CD4-positive, CD25-positive, alpha-beta regulatory T cell (primary cell): Measurements from ENCODE around the gene CYB561. TPM values are rescaled to one million over a fixed set of nuclear protein-coding genes. Genes with fewer than 3 reads are reported as not detected.

Experiments
- ATAC-seq, 2 donors: fragments of 150-1000 bp; cut with Tn5 transposase; one replicate each; pipeline ENCODE4 v1.10.0; 2021; ENCODE audit warnings: low read depth in 2 of 2, moderate number of reproducible peaks in 2 of 2, moderate library complexity in 1 of 2
- DNase-seq, 3 donors: peaks; one replicate each; pipeline versions ENCODE4 v3.0.0 to v3.0.0-alpha.2; 2012 to 2022; ENCODE audit warnings: mixed read lengths in 1 of 3
- H3K27ac ChIP-seq: one replicate; pipeline ENCODE4 v1.7.0; 2013; ENCODE audit warnings: mild to moderate bottlenecking, low read length; ENCODE audit not compliant: insufficient read depth, poor library complexity, severe bottlenecking
- H3K27me3 ChIP-seq: one replicate; pipeline ENCODE4 v1.7.0; 2013; ENCODE audit warnings: low read length; ENCODE audit not compliant: control insufficient read depth, insufficient read depth
- H3K36me3 ChIP-seq: one replicate; pipeline ENCODE4 v1.7.0; 2013; ENCODE audit warnings: mild to moderate bottlenecking, low read length, moderate library complexity; ENCODE audit not compliant: control insufficient read depth, insufficient read depth
- H3K4me1 ChIP-seq: 2 replicates; pipeline ENCODE4 v1.7.0; 2013; ENCODE audit warnings: mild to moderate bottlenecking, low read length; ENCODE audit not compliant: insufficient read depth, control insufficient read depth, poor library complexity, severe bottlenecking
- H3K4me3 ChIP-seq: one replicate; pipeline ENCODE4 v1.7.0; 2013; ENCODE audit warnings: low read depth, mild to moderate bottlenecking, low read length, moderate library complexity
- H3K9me3 ChIP-seq, 2 experiments: 1 replicate in 1 of 2; 2 replicates in 1 of 2; pipeline ENCODE4 v1.7.0; 2013; ENCODE audit warnings: low read length in 2 of 2, mild to moderate bottlenecking in 1 of 2, moderate library complexity in 1 of 2; ENCODE audit not compliant: control insufficient read depth in 2 of 2
- H3K27ac Mint-ChIP-seq, 3 donors: one replicate each; pipeline ENCODE4 v1.8.0; 2020 to 2022; ENCODE audit warnings: mild to moderate bottlenecking in 3 of 3, mixed read lengths in 3 of 3, moderate library complexity in 2 of 3
- H3K27me3 Mint-ChIP-seq: one replicate; pipeline ENCODE4 v1.8.0; 2022; ENCODE audit warnings: mild to moderate bottlenecking, mixed read lengths
- H3K36me3 Mint-ChIP-seq: one replicate; pipeline ENCODE4 v1.8.0; 2020; ENCODE audit warnings: mixed read lengths
- H3K4me1 Mint-ChIP-seq, 4 donors: one replicate each; pipeline ENCODE4 v1.8.0; 2020 to 2022; ENCODE audit warnings: mixed read lengths in 4 of 4, mild to moderate bottlenecking in 1 of 4
- H3K4me3 Mint-ChIP-seq, 4 donors: one replicate each; pipeline ENCODE4 v1.8.0; 2020 to 2022; ENCODE audit warnings: mild to moderate bottlenecking in 4 of 4, mixed read lengths in 4 of 4, moderate library complexity in 3 of 4
- H3K9me3 Mint-ChIP-seq, 7 donors: one replicate each; pipeline ENCODE4 v1.8.0; 2020 to 2022; ENCODE audit warnings: mixed read lengths in 7 of 7, mild to moderate bottlenecking in 3 of 7, moderate library complexity in 2 of 7
- polyA plus RNA-seq, 4 donors: library from polyadenylated mRNA; unstranded; fragments of 300-500 nt; fragmentation: Illumina TruSeq; gene quantifications; one replicate each; pipeline ENCODE4 v1.2.3, GENCODE V29; 2021
- total RNA-seq: library from RNA; stranded (reverse); gene quantifications from one replicate; pipeline ENCODE4 v1.2.3, GENCODE V29; 2022

CYB561 gene
- total and polyA plus RNA-seq, 5 donors from 2014 or later = 0.28 to 6.1 (median 0.97) TPM

- no peaks in the 10 kb centered on the region for H3K9me3 Mint-ChIP-seq
These were observed 50.9 kb downstream of the CYB561 start for GRCh38 chr17:63395075-63395805.

GRCh38 chr17:63390090-63390489, 56.0 kb downstream of the CYB561 start:
- no peak for ATAC-seq
- no peaks in the 10 kb centered on the region for H3K9me3 Mint-ChIP-seq
- H3K27me3 Mint-ChIP-seq = peaks cover 6% of the 10 kb centered on the region
- peaks cover 0 to 4% (median 0%) of the 10 kb centered on the region in 4 donors for H3K4me1 Mint-ChIP-seq
- peaks cover 2% of the 10 kb centered on the region for H3K36me3 ChIP-seq
- no peaks in the 10 kb centered on the region for H3K27me3 ChIP-seq
- peaks cover 25% of the 10 kb centered on the region for H3K36me3 Mint-ChIP-seq
- no peaks in the 10 kb centered on the region for H3K4me1 ChIP-seq
- no peak overlapping the region for H3K27ac ChIP-seq
- no peak overlapping the region for H3K4me3 Mint-ChIP-seq
- DNase-seq = no peak
- H3K9me3 ChIP-seq = no peaks in the 10 kb centered on the region
- no peak overlapping the region for H3K4me3 ChIP-seq
- H3K27ac Mint-ChIP-seq = no peak overlapping the region

More at GRCh38 chr17:63395075-63395805, 50.9 kb downstream of the CYB561 start:
- Histone ChIP-seq H3K4me1 (no peaks in the 10 kb centered on the region), H3K9me3 (no peaks in the 10 kb centered on the region), H3K36me3 (no peaks in the 10 kb centered on the region), H3K4me3 (no peak overlapping the region), H3K27me3 (no peaks in the 10 kb centered on the region), H3K27ac (no peak overlapping the region)
- H3K4me1 Mint-ChIP-seq = peaks cover 0 to 4% (median 0%) of the 10 kb centered on the region in 4 donors
- no peak for DNase-seq
- ATAC-seq = no peak
- no peak overlapping the region for H3K4me3 Mint-ChIP-seq
- peaks cover 24% of the 10 kb centered on the region for H3K36me3 Mint-ChIP-seq
- H3K27ac Mint-ChIP-seq = no peak overlapping the region
- H3K27me3 Mint-ChIP-seq = peaks cover 6% of the 10 kb centered on the region

- ATAC-seq (no peak), DNase-seq (no peak)
- Histone ChIP-seq H3K9me3 (no peaks in the 10 kb centered on the region), H3K27ac (no peak overlapping the region), H3K27me3 (no peaks in the 10 kb centered on the region), H3K4me3 (no peak overlapping the region), H3K36me3 (peaks cover 2% of the 10 kb centered on the region), H3K4me1 (no peaks in the 10 kb centered on the region)
- H3K36me3 Mint-ChIP-seq = peaks cover 20% of the 10 kb centered on the region
- peaks cover 6% of the 10 kb centered on the region for H3K27me3 Mint-ChIP-seq
- H3K9me3 Mint-ChIP-seq = no peaks in the 10 kb centered on the region
- no peak overlapping the region for H3K4me3 Mint-ChIP-seq
- no peak overlapping the region for H3K27ac Mint-ChIP-seq
- H3K4me1 Mint-ChIP-seq = peaks cover 0 to 4% (median 0%) of the 10 kb centered on the region in 4 donors
These were observed 58.3 kb downstream of the CYB561 start for GRCh38 chr17:63387656-63388340.

DNA sequence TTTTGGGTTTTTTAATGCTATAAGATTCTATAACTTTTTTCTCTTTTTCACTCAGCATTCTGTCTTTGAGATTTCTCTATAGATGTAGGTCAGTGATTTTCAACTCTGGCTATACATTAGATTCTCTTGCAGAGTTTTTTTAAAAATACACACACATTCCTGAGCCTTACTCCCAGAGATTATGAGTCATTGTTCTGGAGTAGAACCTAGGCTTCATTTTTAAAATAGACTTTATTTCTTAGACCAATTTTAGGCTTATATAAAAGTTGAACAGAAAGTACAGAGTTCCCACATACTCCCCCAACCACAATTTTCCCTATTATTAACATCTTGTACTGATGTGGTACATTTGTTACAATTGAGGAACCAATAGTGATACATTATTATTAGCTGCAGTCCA, 63.3 kb downstream of the CYB561 start:
- DNase-seq = no peak
- Mint-ChIP-seq H3K9me3 (peaks cover 0 to 4% (median 0%) of the 10 kb centered on the region in 7 donors), H3K27me3 (no peaks in the 10 kb centered on the region), H3K27ac (no peak overlapping the region), H3K36me3 (peaks cover 8% of the 10 kb centered on the region), H3K4me1 (peaks cover 0 to 5% (median 1%) of the 10 kb centered on the region in 4 donors), H3K4me3 (no peak overlapping the region)
- Histone ChIP-seq H3K36me3 (no peaks in the 10 kb centered on the region), H3K4me3 (no peak overlapping the region), H3K4me1 (no peaks in the 10 kb centered on the region), H3K27me3 (no peaks in the 10 kb centered on the region), H3K27ac (no peak overlapping the region), H3K9me3 (no peaks in the 10 kb centered on the region)
- no peak for ATAC-seq

Other genes with a start within 250 kb of the CYB561 start
- 4.2 TPM for gene ACE, start 30.8 kb upstream of the CYB561 start, total RNA-seq
- gene ACE, start 30.8 kb upstream of the CYB561 start, polyA plus RNA-seq = under 1 TPM in 1 of 4 donors, not detected in 3; 0.15 TPM
- not detected for gene KCNH6, start 77.1 kb upstream of the CYB561 start, total RNA-seq
- not detected for gene KCNH6, start 77.1 kb upstream of the CYB561 start, polyA plus RNA-seq
- gene DCAF7, start 104.2 kb upstream of the CYB561 start, total RNA-seq = 41.0 TPM
- gene DCAF7, start 104.2 kb upstream of the CYB561 start, polyA plus RNA-seq = 10 to 100 TPM; 67.7 to 89.4 (median 68.6) TPM
- 9.3 TPM for gene TACO1, start 154.6 kb upstream of the CYB561 start, total RNA-seq
- gene TACO1, start 154.6 kb upstream of the CYB561 start, polyA plus RNA-seq = 10 to 100 TPM; 19.3 to 27.3 (median 23.0) TPM
- gene MAP3K3, start 176.1 kb upstream of the CYB561 start, total RNA-seq = 72.9 TPM
- 10 to 100 TPM; 24.2 to 30.4 (median 27.6) TPM for gene MAP3K3, start 176.1 kb upstream of the CYB561 start, polyA plus RNA-seq